Glutamatergic neuron (in vitro differentiated cells): ENCODE results near the gene IMPA2. TPM values are rescaled to one million over a fixed set of nuclear protein-coding genes. Genes with fewer than 3 reads are reported as not detected.

Experiments used
- DNase-seq: peaks from one replicate; pipeline ENCODE4 v3.0.0; 2022
- H3K27ac Mint-ChIP-seq: one replicate; pipeline ENCODE4 v1.8.0; 2020; ENCODE audit warnings: mild to moderate bottlenecking, mixed read lengths, inconsistent platforms; ENCODE audit not compliant: unreplicated experiment
- H3K27me3 Mint-ChIP-seq: one replicate; pipeline ENCODE4 v1.8.0; 2020; ENCODE audit warnings: mild to moderate bottlenecking, moderate library complexity, mixed read lengths, inconsistent platforms; ENCODE audit not compliant: unreplicated experiment
- H3K36me3 Mint-ChIP-seq: one replicate; pipeline ENCODE4 v1.8.0; 2020; ENCODE audit warnings: mild to moderate bottlenecking, mixed read lengths, inconsistent platforms; ENCODE audit not compliant: unreplicated experiment
- H3K4me1 Mint-ChIP-seq: one replicate; pipeline ENCODE4 v1.8.0; 2020; ENCODE audit warnings: mild to moderate bottlenecking, low read depth, mixed read lengths, inconsistent platforms; ENCODE audit not compliant: unreplicated experiment
- H3K4me3 Mint-ChIP-seq: one replicate; pipeline ENCODE4 v1.8.0; 2020; ENCODE audit warnings: mild to moderate bottlenecking, mixed read lengths, inconsistent platforms; ENCODE audit not compliant: unreplicated experiment
- H3K9me3 Mint-ChIP-seq: one replicate; pipeline ENCODE4 v1.8.0; 2020; ENCODE audit warnings: mild to moderate bottlenecking, moderate library complexity, mixed read lengths, inconsistent platforms; ENCODE audit not compliant: unreplicated experiment
- CTCF ChIP-seq: fragments of 200-600 bp; sonication (generic); IDR thresholded peaks from one replicate; pipeline ENCODE4 v1.5.0; 2021; ENCODE audit not compliant: partially characterized antibody, unreplicated experiment
- total RNA-seq: library from RNA; stranded (reverse); fragmentation: NEBNext Ultra II Directional; extraction: Animal tissue kit (Norgen Biotek cat#: 25700); gene quantifications from one replicate; pipeline ENCODE4 v1.2.1, GENCODE V29; 2021; ENCODE audit not compliant: unreplicated experiment

Gene IMPA2
- total RNA-seq, 1 donor from 2014 or later: 103 TPM

GRCh38 chr18:11980163-11980493 is 1.2 kb upstream of the IMPA2 start:
- Mint-ChIP-seq H3K27me3 (peaks cover 6% of the 10 kb centered on the region), H3K4me3 (peak overlapping the region; percentile 87), H3K9me3 (peaks cover 16% of the 10 kb centered on the region), H3K4me1 (peaks cover 24% of the 10 kb centered on the region), H3K36me3 (no peaks in the 10 kb centered on the region), H3K27ac (peak overlapping the region; percentile 93)
- TF ChIP-seq CTCF: no peak
- no peak for DNase-seq

GRCh38 chr18:11980494-11981191 is 664 bp upstream of the IMPA2 start:
- Mint-ChIP-seq H3K9me3 (peaks cover 16% of the 10 kb centered on the region), H3K4me1 (peaks cover 24% of the 10 kb centered on the region), H3K4me3 (peak overlapping the region; percentile 87), H3K36me3 (no peaks in the 10 kb centered on the region), H3K27ac (peak overlapping the region; percentile 93), H3K27me3 (peaks cover 6% of the 10 kb centered on the region)
- peak; percentile 99 for DNase-seq
- TF ChIP-seq CTCF: no peak

GRCh38 chr18:11981543-11982366 is 448 bp downstream of the IMPA2 start:
- TF ChIP-seq CTCF: no peak
- Mint-ChIP-seq H3K36me3 (no peaks in the 10 kb centered on the region), H3K4me3 (peak overlapping the region; percentile 90)

GRCh38 chr18:11982981-11983380 is 1.7 kb downstream of the IMPA2 start:
- no peak for TF ChIP-seq CTCF
- Mint-ChIP-seq H3K9me3 (peaks cover 18% of the 10 kb centered on the region), H3K4me3 (peak overlapping the region; percentile 90), H3K27me3 (peaks cover 2% of the 10 kb centered on the region), H3K27ac (peak overlapping the region; percentile 75), H3K36me3 (no peaks in the 10 kb centered on the region), H3K4me1 (peaks cover 20% of the 10 kb centered on the region)
- DNase-seq: no peak

More at GRCh38 chr18:11981543-11982366, 448 bp downstream of the IMPA2 start:
- Mint-ChIP-seq H3K27ac (peak overlapping the region; percentile 91), H3K9me3 (peaks cover 18% of the 10 kb centered on the region), H3K27me3 (peaks cover 4% of the 10 kb centered on the region), H3K4me1 (peaks cover 24% of the 10 kb centered on the region)
- peak; percentile 64 for DNase-seq

GRCh38 chr18:11983592-11983991 is 2.3 kb downstream of the IMPA2 start:
- peak overlapping the region; percentile 83 for H3K4me3 Mint-ChIP-seq
- no peak for TF ChIP-seq CTCF
- H3K4me1 Mint-ChIP-seq: peaks cover 23% of the 10 kb centered on the region
- peaks cover 18% of the 10 kb centered on the region for H3K9me3 Mint-ChIP-seq
- H3K36me3 Mint-ChIP-seq: no peaks in the 10 kb centered on the region
- H3K27me3 Mint-ChIP-seq: peaks cover 4% of the 10 kb centered on the region
- peak overlapping the region; percentile 88 for H3K27ac Mint-ChIP-seq
- peak; percentile 76 for DNase-seq
